H1 (cell line): ENCODE measurements around the gene GNB3.

ENCODE experiments used
- CTCF ChIP-seq, 3 experiments: IDR thresholded peaks; 1 replicate in 2 of 3; 2 replicates in 1 of 3; pipeline versions ENCODE4 v1.5.1 to v1.6.1; 2011; ENCODE audit warnings: low read length in 3 of 3, mild to moderate bottlenecking in 3 of 3, inconsistent platforms in 2 of 3, low read depth in 1 of 3, moderate library complexity in 1 of 3; ENCODE audit not compliant: insufficient read depth in 1 of 3; ENCODE audit errors: control extremely low read depth in 1 of 3
- E2F6 ChIP-seq: IDR thresholded peaks from 2 replicates; pipeline ENCODE4 v1.6.1; 2012; ENCODE audit warnings: inconsistent platforms
- EP300 ChIP-seq, 2 experiments: IDR thresholded peaks; 1 replicate in 1 of 2; 2 replicates in 1 of 2; pipeline ENCODE4 v1.6.1; 2011 to 2012; ENCODE audit warnings: low read depth in 2 of 2, low read length in 2 of 2, mild to moderate bottlenecking in 2 of 2, borderline replicate concordance in 1 of 2, inconsistent platforms in 1 of 2, moderate library complexity in 1 of 2
- GABPA ChIP-seq: IDR thresholded peaks from 2 replicates; pipeline ENCODE4 v1.6.1; 2011; ENCODE audit warnings: mild to moderate bottlenecking, low read length, moderate library complexity, borderline replicate concordance; ENCODE audit not compliant: insufficient read depth
- JUND ChIP-seq: IDR thresholded peaks from 2 replicates; pipeline ENCODE4 v1.6.1; 2011; ENCODE audit warnings: mild to moderate bottlenecking, improper control_type of control experiment, low read length
- POLR2A ChIP-seq, 2 experiments: IDR thresholded peaks; 1 replicate in 1 of 2; 2 replicates in 1 of 2; pipeline ENCODE4 v1.6.1; 2011; ENCODE audit warnings: low read depth in 2 of 2, low read length in 2 of 2, mild to moderate bottlenecking in 2 of 2; ENCODE audit errors: control extremely low read depth in 1 of 2
- SIN3A ChIP-seq, 2 experiments: IDR thresholded peaks in 1 of 2; conservative IDR thresholded peaks in 1 of 2; 2 replicates each; pipeline ENCODE4 v1.6.1; 2011 to 2012; ENCODE audit warnings: low read length in 2 of 2, improper control_type of control experiment in 1 of 2, low read depth in 1 of 2, mild to moderate bottlenecking in 1 of 2
- SUZ12 ChIP-seq: fragments of 200-600 bp; sonication (generic); IDR thresholded peaks from 2 replicates; pipeline ENCODE4 v1.6.1; 2012; ENCODE audit warnings: mild to moderate bottlenecking, inconsistent platforms, low read length, moderate library complexity, mixed read lengths
- YY1 ChIP-seq: IDR thresholded peaks from 2 replicates; pipeline ENCODE4 v1.6.1; 2011; ENCODE audit warnings: low read depth, mild to moderate bottlenecking, low read length

- TF ChIP-seq SIN3A (conservative IDR thresholded peaks at IDR 0.05 in 1 of 2, IDR thresholded peaks at IDR 0.05 in 1 of 2; ENCODE audit: low read depth in 1 of 2, low read length in 2 of 2) (no peak), CTCF (IDR thresholded peaks at IDR 0.05; ENCODE audit: control extremely low read depth in 1 of 3, insufficient read depth in 1 of 3, low read depth in 1 of 3, low read length in 3 of 3) (no peak), JUND (no peak), POLR2A (IDR thresholded peaks at IDR 0.05; ENCODE audit: control extremely low read depth in 1 of 2, low read depth in 2 of 2, low read length in 2 of 2) (no peak), EP300 (IDR thresholded peaks at IDR 0.05; ENCODE audit: borderline replicate concordance in 1 of 2, low read depth in 2 of 2, low read length in 2 of 2) (no peak), YY1 (no peak), GABPA (no peak), SUZ12 (no peak), E2F6 (no peak)
Observed at GRCh38 chr12:6834873-6835272, 5.9 kb upstream of the GNB3 start.
